Progenitor cell of endocrine pancreas (in vitro differentiated cells): ENCODE results near the gene UTP20. TPM values are rescaled to one million over a fixed set of nuclear protein-coding genes. Genes with fewer than 3 reads are reported as not detected.

Source experiments
- DNase-seq: peaks from one replicate; pipeline ENCODE4 v3.0.0; 2021; ENCODE audit warnings: low spot score; ENCODE audit not compliant: unreplicated experiment
- H3K27ac Mint-ChIP-seq: 2 replicates; pipeline ENCODE4 v1.8.0; 2021; ENCODE audit warnings: mild to moderate bottlenecking, moderate library complexity, mixed read lengths
- H3K27me3 Mint-ChIP-seq: 2 replicates; pipeline ENCODE4 v1.8.0; 2021; ENCODE audit warnings: mixed read lengths
- H3K36me3 Mint-ChIP-seq: 2 replicates; pipeline ENCODE4 v1.8.0; 2022; ENCODE audit warnings: mixed read lengths; ENCODE audit not compliant: insufficient read depth
- H3K4me1 Mint-ChIP-seq: 2 replicates; pipeline ENCODE4 v1.8.0; 2021; ENCODE audit warnings: low read depth, mixed read lengths
- H3K4me3 Mint-ChIP-seq: 2 replicates; pipeline ENCODE4 v1.8.0; 2021; ENCODE audit warnings: low read depth, mild to moderate bottlenecking, moderate library complexity, mixed read lengths
- H3K9me3 Mint-ChIP-seq: 2 replicates; pipeline ENCODE4 v1.8.0; 2021; ENCODE audit warnings: low read depth, mixed read lengths
- long read RNA-seq: library from polyadenylated mRNA; unstranded; transcript quantifications from one replicate; pipeline ENCODE4 v2.0.0, GENCODE V29; 2020
- total RNA-seq: library from RNA; stranded (reverse); gene quantifications from 2 replicates; pipeline ENCODE4 v1.2.1, GENCODE V29; 2021
- TF ChIP-seq, protein P1 (sequence below): fragments of 200-600 bp; sonication (generic); IDR thresholded peaks from one replicate; pipeline ENCODE4 v1.5.0; 2021; ENCODE audit warnings: antibody characterized with exemption, mild to moderate bottlenecking; ENCODE audit not compliant: unreplicated experiment

UTP20 gene
- 16.3 and 20.3 TPM in 2 replicates for total RNA-seq
- long read RNA-seq, partial matches to known transcripts, result 32 of 34 reads
- long read RNA-seq, other reads (novel, unspliced or antisense), result 2 of 34 reads

DNA sequence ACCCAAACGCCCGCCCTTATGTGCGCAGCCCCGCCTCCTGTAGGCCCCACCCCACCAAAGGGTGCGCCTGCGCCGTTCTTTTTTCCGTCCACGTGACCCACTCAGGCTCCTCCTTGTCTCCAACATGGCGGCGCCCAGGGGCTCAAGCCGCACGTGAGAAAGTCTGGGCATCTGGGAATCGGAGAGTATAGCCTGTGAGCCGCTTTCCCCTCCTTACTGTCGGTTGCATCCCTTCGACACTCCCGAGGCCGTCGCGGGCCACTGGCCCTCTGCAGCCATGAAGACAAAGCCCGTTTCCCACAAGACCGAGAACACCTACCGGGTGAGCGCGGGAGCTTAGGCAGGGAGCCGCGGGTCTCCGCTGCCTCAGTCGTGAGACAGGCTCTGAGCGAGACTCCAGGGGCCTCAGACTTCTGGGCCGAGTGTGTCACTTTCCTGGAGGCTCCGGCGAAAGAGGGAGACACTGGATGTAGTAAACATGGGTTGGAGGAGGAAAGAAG is at the start of gene UTP20:
UTP20 (plus strand) TSS at position 100 of the 500 bp plus-strand sequence; CDS start at position 278, 178 bp downstream.
- peak within 1 kb of the TSS; percentile 93 for H3K27ac Mint-ChIP-seq
- peak within 1 kb of the TSS; percentile 98 for H3K4me3 Mint-ChIP-seq
- peak; percentile 91 for DNase-seq
- H3K9me3 Mint-ChIP-seq, result no peaks in the 10 kb centered on the region
- TF ChIP-seq, protein P1, sequence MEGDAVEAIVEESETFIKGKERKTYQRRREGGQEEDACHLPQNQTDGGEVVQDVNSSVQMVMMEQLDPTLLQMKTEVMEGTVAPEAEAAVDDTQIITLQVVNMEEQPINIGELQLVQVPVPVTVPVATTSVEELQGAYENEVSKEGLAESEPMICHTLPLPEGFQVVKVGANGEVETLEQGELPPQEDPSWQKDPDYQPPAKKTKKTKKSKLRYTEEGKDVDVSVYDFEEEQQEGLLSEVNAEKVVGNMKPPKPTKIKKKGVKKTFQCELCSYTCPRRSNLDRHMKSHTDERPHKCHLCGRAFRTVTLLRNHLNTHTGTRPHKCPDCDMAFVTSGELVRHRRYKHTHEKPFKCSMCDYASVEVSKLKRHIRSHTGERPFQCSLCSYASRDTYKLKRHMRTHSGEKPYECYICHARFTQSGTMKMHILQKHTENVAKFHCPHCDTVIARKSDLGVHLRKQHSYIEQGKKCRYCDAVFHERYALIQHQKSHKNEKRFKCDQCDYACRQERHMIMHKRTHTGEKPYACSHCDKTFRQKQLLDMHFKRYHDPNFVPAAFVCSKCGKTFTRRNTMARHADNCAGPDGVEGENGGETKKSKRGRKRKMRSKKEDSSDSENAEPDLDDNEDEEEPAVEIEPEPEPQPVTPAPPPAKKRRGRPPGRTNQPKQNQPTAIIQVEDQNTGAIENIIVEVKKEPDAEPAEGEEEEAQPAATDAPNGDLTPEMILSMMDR, result no peak
- H3K36me3 Mint-ChIP-seq, result no peaks in the 10 kb centered on the region
- peaks cover 3% of the 10 kb centered on the region for H3K4me1 Mint-ChIP-seq
- peaks cover 5% of the 10 kb centered on the region for H3K27me3 Mint-ChIP-seq

DNA sequence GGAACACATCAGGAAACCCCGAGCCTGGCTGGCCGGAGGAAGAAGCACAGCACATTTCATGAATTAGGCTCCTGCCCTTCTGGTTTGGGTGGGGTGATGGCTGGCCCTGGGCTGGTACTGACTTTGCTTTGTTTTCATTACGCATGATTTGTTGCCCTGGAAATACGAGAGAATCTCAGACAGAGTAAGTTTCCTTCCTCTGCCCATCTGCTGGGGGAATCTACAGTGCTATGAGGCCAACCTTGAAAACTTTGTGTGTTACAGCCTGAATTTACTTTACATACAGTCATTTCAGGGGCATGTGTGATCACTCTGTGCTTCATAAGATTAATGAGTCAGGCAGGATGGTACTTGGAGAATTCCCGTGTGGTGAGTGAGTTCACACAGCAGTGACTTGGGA is 49.4 kb upstream of the UTP20 start:
- no peaks in the 10 kb centered on the region for H3K4me1 Mint-ChIP-seq
- no peaks in the 10 kb centered on the region for H3K9me3 Mint-ChIP-seq
- DNase-seq, result no peak
- H3K36me3 Mint-ChIP-seq, result no peaks in the 10 kb centered on the region
- H3K27me3 Mint-ChIP-seq, result no peaks in the 10 kb centered on the region
- H3K27ac Mint-ChIP-seq, result no peak overlapping the region
- H3K4me3 Mint-ChIP-seq, result no peak overlapping the region
- TF ChIP-seq, protein P1, result no peak

DNA sequence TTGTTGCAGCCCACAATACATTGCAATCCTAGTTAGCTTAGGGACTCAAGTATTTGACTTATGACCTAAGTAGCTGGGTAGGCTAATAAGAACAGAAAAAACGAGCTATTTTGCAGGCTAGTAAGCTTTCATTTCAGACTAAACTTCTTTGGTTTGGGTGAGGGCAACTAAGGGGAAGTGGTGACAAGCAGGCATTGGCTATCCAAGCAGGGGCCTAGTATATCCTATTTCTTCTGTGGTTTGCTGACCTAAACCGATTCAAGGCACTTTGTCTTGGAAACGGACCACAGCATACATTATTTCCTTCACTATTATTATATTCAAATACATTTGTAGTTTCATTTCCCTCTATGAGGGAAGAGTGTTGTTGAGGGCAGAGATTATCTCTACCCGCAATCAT is 48.3 kb upstream of the UTP20 start:
- Mint-ChIP-seq H3K4me3 (no peak overlapping the region), H3K27ac (no peak overlapping the region), H3K36me3 (no peaks in the 10 kb centered on the region), H3K4me1 (no peaks in the 10 kb centered on the region), H3K27me3 (no peaks in the 10 kb centered on the region), H3K9me3 (no peaks in the 10 kb centered on the region)
- TF ChIP-seq, protein P1, result no peak
- no peak for DNase-seq

DNA sequence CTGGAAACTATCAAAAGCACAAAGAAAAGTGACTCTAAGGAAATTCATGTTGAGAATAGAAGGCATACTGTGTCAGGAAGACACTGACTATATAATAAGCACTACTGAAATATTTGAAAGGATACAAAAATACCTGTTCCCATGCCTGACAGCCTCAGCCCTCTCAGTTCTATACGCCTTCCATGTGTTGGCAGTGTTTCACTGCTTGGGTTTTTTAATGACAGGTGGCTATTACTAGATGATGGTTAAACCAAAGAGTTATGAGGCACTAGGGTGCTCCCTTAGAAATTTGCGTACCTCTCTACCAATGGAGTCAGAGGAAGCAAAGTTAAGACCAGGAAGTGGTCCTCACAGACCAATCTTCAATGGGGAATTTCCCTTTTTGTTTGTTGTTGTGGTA is 44.2 kb upstream of the UTP20 start:
- TF ChIP-seq, protein P1, result no peak
- H3K36me3 Mint-ChIP-seq, result no peaks in the 10 kb centered on the region
- no peaks in the 10 kb centered on the region for H3K4me1 Mint-ChIP-seq
- no peak for DNase-seq
- no peaks in the 10 kb centered on the region for H3K27me3 Mint-ChIP-seq
- H3K4me3 Mint-ChIP-seq, result no peak overlapping the region
- H3K27ac Mint-ChIP-seq, result no peak overlapping the region
- no peaks in the 10 kb centered on the region for H3K9me3 Mint-ChIP-seq

DNA sequence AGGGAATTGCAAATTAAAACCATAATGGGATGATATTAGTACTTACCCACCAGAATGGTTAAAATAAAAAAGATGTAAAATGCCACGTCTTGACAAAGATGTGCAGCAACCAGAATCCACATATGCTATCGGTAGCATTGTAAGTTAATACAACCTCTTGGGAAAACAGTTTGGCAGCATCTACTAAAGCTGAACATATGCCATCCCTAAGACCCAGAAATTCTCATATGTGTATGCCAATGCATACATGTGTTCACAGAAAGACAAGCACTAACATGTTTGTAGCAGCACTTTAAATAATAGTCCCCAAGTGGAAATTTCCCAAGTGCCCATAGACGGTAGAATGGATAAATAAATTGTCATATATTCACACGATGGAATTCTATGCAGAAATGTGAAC is 41.6 kb upstream of the UTP20 start:
- peaks cover 8% of the 10 kb centered on the region for H3K4me1 Mint-ChIP-seq
- no peak for DNase-seq
- TF ChIP-seq, protein P1, result no peak
- no peaks in the 10 kb centered on the region for H3K36me3 Mint-ChIP-seq
- no peak overlapping the region for H3K27ac Mint-ChIP-seq
- H3K9me3 Mint-ChIP-seq, result no peaks in the 10 kb centered on the region
- no peaks in the 10 kb centered on the region for H3K27me3 Mint-ChIP-seq
- H3K4me3 Mint-ChIP-seq, result no peak overlapping the region
